HepG2 (cell line): ENCODE measurements around the gene MSANTD1. TPM values are rescaled to one million over a fixed set of nuclear protein-coding genes. Genes with fewer than 3 reads are reported as not detected.

Experiments
- GLI4 ChIP-seq: sonication (generic); formaldehyde crosslinking; IDR thresholded peaks from 2 replicates; pipeline ENCODE4 v1.5.1; 2020; ENCODE audit warnings: missing genetic modification reagents, mild to moderate bottlenecking, moderate library complexity, borderline replicate concordance
- KDM5B ChIP-seq: sonication (generic); formaldehyde crosslinking; IDR thresholded peaks from 2 replicates; pipeline ENCODE4 v1.4.0; 2020; ENCODE audit warnings: missing genetic modification reagents, mild to moderate bottlenecking, borderline replicate concordance
- LCORL ChIP-seq, 2 experiments: fragments of 450-650 bp in 1 of 2; sonication (generic) in 1 of 2; formaldehyde crosslinking in 1 of 2; IDR thresholded peaks; 2 replicates each; pipeline versions ENCODE4 v1.5.0 to v1.6.1; 2017 to 2020; ENCODE audit warnings: antibody characterized with exemption in 1 of 2, missing genetic modification reagents in 1 of 2
- MTERF4 ChIP-seq: sonication (generic); formaldehyde crosslinking; IDR thresholded peaks from 2 replicates; pipeline ENCODE4 v1.8.0; 2023; ENCODE audit warnings: mild to moderate bottlenecking, missing genetic modification reagents
- XRCC5 ChIP-seq: fragments of 200-400 bp; formaldehyde crosslinking; optimal IDR thresholded peaks from 2 replicates; pipeline ENCODE3; 2017; ENCODE audit warnings: mild to moderate bottlenecking, low read length
- ZNF687 ChIP-seq: sonication (generic); formaldehyde crosslinking; IDR thresholded peaks from 2 replicates; pipeline ENCODE4 v1.5.1; 2020; ENCODE audit warnings: mild to moderate bottlenecking, missing genetic modification reagents, moderate library complexity
- polyA plus RNA-seq, 8 experiments: library from polyadenylated mRNA; depleted of rRNA in 3 of 8; stranded (reverse) in 7 of 8; unstranded in 1 of 8; fragments of >200 nt; fragmentation: Illumina TruSeq in 4 of 8; extraction: Trizol in 4 of 8; gene quantifications; 2 replicates each; pipeline versions ENCODE4 v1.2.1 to v1.2.3, GENCODE V29; 2011 to 2016; ENCODE audit warnings: low read depth in 4 of 8, missing spikeins in 1 of 8, mixed read lengths in 1 of 8; ENCODE audit not compliant: insufficient read depth in 1 of 8
- total RNA-seq, 5 experiments: library from RNA; depleted of rRNA; stranded (reverse); fragments of >200 nt; fragmentation: Illumina TruSeq; extraction: Trizol; gene quantifications; 2 replicates each; pipeline ENCODE4 v1.2.3, GENCODE V29; 2016; ENCODE audit warnings: low read depth in 1 of 5

The MSANTD1 gene
- total and polyA plus RNA-seq, 2 of the 13 experiments (the other 11 are each of a cell fraction or from before 2014, with no cell fraction given) = 0.22 to 0.40 TPM

GRCh38 chr4:3250956-3251690 is 2.2 kb downstream of the MSANTD1 start (continued):
- peak; percentile 80 for TF ChIP-seq ZNF687 (CRISPR knock-in tag)
- TF ChIP-seq KDM5B (CRISPR knock-in tag) = 0 out of 2 replicates have a peak, but pooled peaks have one; percentile 5
- TF ChIP-seq GLI4 = 0 out of 2 replicates have a peak, but pooled peaks have one; percentile 1
- TF ChIP-seq MTERF4 (CRISPR knock-in tag) = 0 out of 2 replicates have a peak, but pooled peaks have one; percentile 42
- TF ChIP-seq LCORL (IDR thresholded peaks at IDR 0.05) = no peak
- TF ChIP-seq LCORL (CRISPR knock-in tag; IDR thresholded peaks at IDR 0.05) = 0 out of 2 replicates have a peak, but pooled peaks have one; percentile 29
- TF ChIP-seq XRCC5 = peak; percentile 6
